NCI-H2227 treated with DMSO at 0.1 percent for 48 hours (cell line): ENCODE results near the gene COPG2.
"Not testable (repeated sequence)": the region's sequence is repeated elsewhere in the genome, so short reads cannot be mapped to it uniquely, and the experiment has no call there.

Experiments
- DNase-seq: peaks from one replicate; lab custom pipeline; 2025; lab: John Stamatoyannopoulos, UW

Gene COPG2

DNA sequence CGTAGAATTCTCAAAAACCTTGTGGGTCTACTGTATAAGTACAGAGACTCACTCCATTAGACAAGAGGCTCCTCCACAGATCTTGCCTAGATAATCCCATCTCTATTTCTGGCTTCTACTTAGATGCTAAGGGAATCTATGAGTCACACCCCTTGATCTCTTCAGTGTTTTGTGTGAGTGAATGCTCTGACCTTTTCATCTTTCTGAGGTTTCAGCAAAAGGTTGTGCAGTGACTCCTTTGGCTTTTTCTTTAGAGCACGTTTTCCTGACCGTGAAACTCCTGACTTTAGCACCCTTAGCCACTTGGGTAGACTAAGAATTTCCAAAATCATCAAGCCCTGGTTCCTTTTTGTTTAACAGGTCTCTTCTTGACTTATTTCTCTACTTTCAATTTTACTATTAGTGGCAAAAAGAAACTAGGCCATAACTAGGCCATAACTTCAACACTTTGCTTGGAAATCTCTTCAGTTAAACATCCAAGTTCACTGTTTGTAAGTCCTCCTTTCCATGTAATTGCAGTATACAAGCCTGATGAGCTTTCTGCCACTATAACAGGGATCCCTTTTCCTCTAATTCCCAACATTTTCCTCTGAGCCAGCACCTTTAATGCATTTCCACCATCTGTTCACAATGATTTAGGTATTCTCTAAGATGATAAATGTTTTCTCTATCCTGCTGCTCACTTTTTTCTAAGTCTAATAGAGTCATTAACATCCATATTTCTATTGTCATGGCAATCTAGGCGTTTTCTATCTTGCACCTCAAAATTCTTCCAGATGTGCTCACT, 19.4 kb downstream of the COPG2 start:
- DNase-seq: no peak

DNA sequence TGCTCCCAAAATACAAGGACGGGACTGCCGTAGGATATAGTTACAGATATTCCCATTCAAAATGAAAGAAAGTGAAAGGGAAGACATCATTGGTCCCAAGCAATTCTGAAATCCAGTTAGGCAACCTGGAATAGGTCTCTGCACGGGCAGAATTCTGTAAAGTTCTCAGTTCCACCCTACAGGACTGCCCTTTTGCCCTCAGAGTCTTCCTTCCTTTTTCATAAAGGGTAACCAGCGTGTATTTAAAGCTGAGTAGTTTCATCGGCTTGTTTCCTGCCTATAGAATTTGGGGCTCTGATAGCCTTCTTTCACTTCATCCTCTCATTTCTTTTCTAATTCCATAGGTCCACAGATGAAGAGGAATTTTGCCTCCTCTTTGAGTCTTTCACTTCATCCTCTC, 20.0 kb downstream of the COPG2 start:
- DNase-seq: no peak

GRCh38 chr7:130642383-130642782, 26.2 kb downstream of the COPG2 start:
- no peak for DNase-seq

DNA sequence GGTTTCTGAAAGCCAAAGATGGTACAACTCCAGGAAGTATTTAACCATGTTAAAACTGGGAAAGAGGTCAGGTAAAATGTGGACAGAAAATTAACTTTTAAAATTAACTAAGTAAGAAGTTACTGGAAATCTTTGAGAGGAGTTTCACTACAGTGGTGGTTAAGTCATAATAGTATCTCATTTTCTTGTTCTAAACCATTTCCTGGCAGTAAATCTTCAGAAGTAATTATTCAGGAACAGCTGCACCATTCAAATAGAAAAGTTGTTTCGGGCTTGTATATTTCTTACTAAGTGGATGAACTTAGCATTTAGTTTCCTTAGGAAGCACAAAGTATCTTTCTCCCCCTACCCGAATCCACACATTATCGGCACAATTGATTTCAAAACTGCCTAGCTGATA, 27.1 kb downstream of the COPG2 start:
- no peak for DNase-seq

- DNase-seq: no peak
Measured at GRCh38 chr7:130641040-130641439, 27.5 kb downstream of the COPG2 start.

GRCh38 chr7:130639388-130639787, 29.2 kb downstream of the COPG2 start:
- DNase-seq: no peak

- no peak for DNase-seq
Measured at GRCh38 chr7:130632111-130632510, 36.4 kb downstream of the COPG2 start.

DNA sequence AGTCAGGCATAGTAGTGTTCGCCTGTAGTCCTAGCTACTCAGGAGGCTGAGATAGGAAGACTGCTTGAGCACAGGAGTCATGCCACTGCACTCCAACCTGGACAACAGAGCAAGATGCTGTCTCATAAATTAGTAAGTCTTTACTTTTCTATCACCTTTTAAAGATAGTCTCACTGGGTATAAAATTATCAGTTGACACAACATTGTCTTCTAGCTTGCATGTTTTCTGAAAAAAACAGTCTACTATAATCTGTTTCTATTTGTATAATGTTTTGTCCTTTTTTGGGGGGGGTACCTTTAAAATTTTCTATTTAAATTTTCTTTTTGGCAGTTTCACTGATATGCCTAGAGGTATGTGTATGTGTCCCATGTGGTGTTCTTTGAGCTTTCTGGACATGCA, 39.6 kb downstream of the COPG2 start:
- DNase-seq: no peak

- DNase-seq: no peak
Measured at GRCh38 chr7:130627775-130628174, 40.8 kb downstream of the COPG2 start.

DNA sequence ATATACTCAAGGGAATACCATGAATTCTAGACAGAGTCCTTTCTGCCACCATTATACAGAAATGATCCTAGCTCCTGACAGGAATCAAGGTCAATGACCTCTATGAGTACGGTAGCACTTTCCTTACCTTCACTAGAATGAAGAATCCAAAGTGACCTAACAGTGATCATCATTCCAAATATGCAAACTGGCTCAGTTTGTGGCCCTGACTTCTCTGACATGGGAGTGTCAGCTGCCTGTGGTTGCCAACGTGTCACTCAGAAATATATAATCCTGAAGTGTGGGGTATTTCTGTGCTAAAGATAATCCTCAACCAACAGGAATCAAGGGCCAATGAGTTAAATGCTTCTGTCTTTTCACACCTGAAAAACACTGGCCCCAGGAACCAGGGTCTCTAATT, 45.7 kb downstream of the COPG2 start:
- no peak for DNase-seq

GRCh38 chr7:130615583-130615982, 53.0 kb downstream of the COPG2 start:
- no peak for DNase-seq

GRCh38 chr7:130614449-130614848, 54.1 kb downstream of the COPG2 start:
- no peak for DNase-seq

DNA sequence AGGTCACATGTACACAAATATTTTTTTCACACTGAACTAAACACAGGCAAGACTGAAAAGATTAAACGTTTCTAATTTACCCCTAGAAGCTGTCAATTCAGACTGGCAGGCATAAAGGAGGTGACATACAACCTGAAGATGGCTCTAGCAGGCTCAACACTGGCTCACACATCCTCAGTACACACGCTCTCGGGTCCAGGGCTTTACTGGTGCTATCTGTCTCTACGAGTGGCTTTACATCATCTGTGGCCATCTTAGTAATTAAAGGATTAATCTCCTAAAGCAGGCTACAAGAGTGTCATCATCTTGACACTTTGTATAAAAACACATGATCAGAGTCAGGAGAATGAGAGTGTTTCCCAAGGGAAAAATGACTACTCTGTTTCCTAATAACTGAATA, 57.3 kb downstream of the COPG2 start:
- DNase-seq: peak; percentile 18

DNA sequence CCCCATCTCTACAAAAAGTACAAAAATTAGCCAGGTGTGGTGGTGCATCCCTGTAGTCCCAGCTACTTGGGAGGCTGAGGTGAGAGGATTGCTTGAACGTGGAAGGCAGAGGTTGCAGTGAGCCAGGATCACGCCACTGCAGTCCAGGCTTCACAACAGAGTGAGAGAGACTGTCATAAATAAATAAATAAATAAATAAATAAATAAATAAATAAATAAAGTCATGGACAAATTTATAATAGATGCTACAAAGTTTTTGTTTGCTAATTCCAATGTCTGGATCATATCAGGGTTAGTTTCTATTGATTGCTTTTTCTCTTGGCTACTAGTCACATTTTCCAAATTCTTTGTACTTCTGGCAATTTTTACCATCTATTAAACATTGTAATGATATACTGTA, 61.5 kb downstream of the COPG2 start:
- not testable (repeated sequence) for DNase-seq

- no peak for DNase-seq
Measured at GRCh38 chr7:130606161-130606560, 62.4 kb downstream of the COPG2 start.

- DNase-seq: no peak
Measured at GRCh38 chr7:130598056-130598455, 70.5 kb downstream of the COPG2 start.

DNA sequence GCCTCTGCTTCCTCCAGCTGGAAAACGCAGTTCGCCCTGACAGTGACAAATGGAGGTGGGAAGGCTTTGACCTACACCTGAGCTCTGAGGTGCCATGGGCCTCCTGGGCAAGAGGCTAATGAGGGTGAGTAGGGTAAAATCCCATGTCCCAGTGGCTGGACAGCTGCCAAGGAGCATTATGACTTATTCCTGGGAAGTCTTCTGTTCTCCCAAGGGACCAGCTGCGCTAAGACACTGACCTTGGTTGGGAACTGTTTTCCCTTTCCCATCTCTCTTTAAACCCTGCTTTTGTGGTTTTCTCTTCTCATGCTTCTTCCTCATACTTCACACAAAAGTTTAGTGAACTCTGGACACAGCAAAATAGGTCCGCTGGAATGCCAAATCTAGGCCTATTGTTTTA, 72.6 kb downstream of the COPG2 start:
- DNase-seq: no peak

DNA sequence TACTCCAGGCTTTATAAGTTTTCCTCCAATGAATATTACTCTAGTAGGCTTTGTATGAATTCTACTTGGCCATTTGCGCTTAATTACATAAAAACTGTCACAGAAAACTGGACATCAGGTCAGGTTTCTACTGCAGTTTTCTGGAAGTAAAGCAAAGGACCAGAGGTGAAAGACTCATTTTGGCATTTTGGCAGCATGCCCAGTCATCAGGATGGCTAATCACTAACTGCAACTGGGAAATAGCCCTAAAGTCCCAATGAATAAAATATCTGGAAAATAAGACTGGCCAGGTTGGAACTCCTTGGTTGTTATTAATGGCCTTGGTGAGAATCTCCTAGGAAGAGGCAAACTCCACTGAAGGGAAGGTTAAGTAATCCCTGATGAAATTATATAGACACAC, 75.5 kb downstream of the COPG2 start:
- DNase-seq: peak; percentile 39

DNA sequence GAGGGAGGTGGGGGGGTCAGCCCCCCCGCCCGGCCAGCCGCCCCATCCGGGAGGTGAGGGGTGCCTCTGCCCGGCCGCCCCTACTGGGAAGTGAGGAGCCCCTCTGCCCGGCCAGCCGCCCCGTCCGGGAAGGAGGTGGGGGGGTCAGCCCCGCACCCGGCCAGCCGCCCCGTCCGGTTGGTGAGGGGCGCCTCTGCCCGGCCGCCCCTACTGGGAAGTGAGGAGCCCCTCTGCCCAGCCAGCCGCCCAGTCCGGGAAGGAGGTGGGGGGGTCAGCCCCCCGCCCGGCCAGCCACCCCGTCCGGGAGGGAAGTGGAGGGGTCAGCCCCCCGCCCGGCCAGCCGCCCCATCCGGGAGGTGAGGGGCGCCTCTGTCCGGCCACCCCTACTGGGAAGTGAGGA, 77.1 kb downstream of the COPG2 start:
- not testable (repeated sequence) for DNase-seq

GRCh38 chr7:130585932-130586331, 82.6 kb downstream of the COPG2 start:
- DNase-seq: not testable (repeated sequence)

DNA sequence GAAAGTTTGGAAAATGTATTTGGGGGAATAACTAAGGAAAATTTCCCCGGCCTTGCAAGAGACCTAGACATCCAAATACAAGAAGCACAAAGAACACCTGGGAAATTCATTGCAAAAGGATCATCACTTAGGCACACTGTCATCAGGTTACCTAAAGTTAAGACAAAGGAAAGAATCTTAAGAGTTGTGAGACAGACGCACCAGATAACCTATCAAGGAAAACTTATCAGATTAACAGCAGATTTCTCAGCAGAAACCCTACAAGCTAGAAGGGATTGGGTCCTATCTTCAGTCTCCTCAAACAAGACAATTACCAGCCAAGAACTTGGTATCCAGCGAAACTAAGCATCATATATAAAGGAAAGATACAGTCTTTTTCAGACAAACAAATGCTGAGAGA, 93.4 kb downstream of the COPG2 start:
- DNase-seq: not testable (repeated sequence)

- not testable (repeated sequence) for DNase-seq
Measured at GRCh38 chr7:130570144-130570543, 98.4 kb downstream of the COPG2 start.

- no peak for DNase-seq
Measured at GRCh38 chr7:130566898-130567280, 101.7 kb downstream of the COPG2 start.

DNA sequence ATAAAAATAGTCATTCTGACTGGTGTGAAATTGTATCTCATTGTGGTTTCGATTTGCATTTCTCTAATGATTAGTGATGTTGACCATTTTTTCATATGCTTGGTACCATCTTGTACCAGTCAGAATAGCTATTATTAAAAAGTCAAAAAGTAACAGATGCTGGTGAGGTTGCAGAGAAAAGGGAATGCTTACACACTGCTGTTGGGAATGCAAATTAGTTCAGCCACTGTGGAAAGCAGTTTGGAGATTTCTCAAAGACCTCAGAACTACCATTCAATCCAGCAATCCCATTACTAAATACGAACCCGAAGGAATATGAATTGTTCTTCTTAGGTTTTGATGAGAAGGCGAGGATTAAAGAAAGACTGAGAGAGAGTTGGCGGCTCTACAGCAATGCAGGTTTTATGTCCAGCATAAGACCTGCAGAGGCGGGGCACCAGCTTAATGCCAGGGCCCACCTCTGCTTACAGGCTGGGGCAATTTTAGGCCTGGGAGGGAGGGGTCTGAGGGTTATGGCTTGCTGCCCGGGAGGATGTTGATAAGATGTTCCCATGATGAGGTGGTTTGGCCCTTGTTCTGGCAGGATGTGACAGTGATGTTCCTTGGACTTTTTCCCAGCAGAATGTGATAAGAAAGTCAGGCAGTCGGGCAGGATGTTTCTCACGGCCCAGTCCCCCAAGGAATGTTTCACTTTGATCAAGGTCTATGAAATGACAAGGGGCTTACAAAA, 102.2 kb downstream of the COPG2 start:
- no peak for DNase-seq
